HepG2 (cell line): ENCODE results near the gene PCGF2. TPM values are rescaled to one million over a fixed set of nuclear protein-coding genes. Genes with fewer than 3 reads are reported as not detected.

Source experiments
- ATF6 ChIP-seq: sonication (generic); formaldehyde crosslinking; conservative IDR thresholded peaks from 2 replicates; pipeline ENCODE4 v1.4.0; 2020; ENCODE audit warnings: missing genetic modification reagents
- CSRNP1 ChIP-seq: sonication (generic); formaldehyde crosslinking; IDR thresholded peaks from 2 replicates; pipeline ENCODE4 v1.8.1; 2023; ENCODE audit warnings: mild to moderate bottlenecking, missing genetic modification reagents
- FOSL1 ChIP-seq: sonication (generic); formaldehyde crosslinking; IDR thresholded peaks from 2 replicates; pipeline ENCODE4 v1.9.0; 2021; ENCODE audit warnings: missing genetic modification reagents, borderline replicate concordance
- FOXP1 ChIP-seq, 2 experiments: fragments of 450-650 bp in 1 of 2; IDR thresholded peaks; 2 replicates each; pipeline ENCODE4 v1.6.1; 2017 to 2018; ENCODE audit warnings: antibody characterized with exemption in 1 of 2
- GATAD2A ChIP-seq: IDR thresholded peaks from 2 replicates; pipeline ENCODE4 v1.6.1; 2016
- HDAC2 ChIP-seq: sonication (generic); formaldehyde crosslinking; IDR thresholded peaks from 2 replicates; pipeline ENCODE4 v1.4.0; 2020; ENCODE audit warnings: missing genetic modification reagents
- KLF16 ChIP-seq, 2 experiments: sonication (generic) in 1 of 2; formaldehyde crosslinking in 1 of 2; IDR thresholded peaks; 2 replicates each; pipeline versions ENCODE4 v1.6.1 to v1.8.0; 2016 to 2023; ENCODE audit warnings: missing genetic modification reagents in 2 of 2, missing compliant biosample characterization in 1 of 2
- MAX ChIP-seq: IDR thresholded peaks from 2 replicates; pipeline ENCODE4 v1.6.1; 2012; ENCODE audit warnings: inconsistent platforms
- MTA1 ChIP-seq: sonication (generic); formaldehyde crosslinking; IDR thresholded peaks from 2 replicates; pipeline ENCODE4 v1.4.0; 2020; ENCODE audit warnings: missing genetic modification reagents, mild to moderate bottlenecking, borderline replicate concordance
- MXD3 ChIP-seq: IDR thresholded peaks from 2 replicates; pipeline ENCODE4 v1.6.1; 2016; ENCODE audit warnings: mild to moderate bottlenecking, missing biosample characterization, missing genetic modification reagents
- NFE2 ChIP-seq: sonication (generic); formaldehyde crosslinking; IDR thresholded peaks from 2 replicates; pipeline ENCODE4 v1.4.0; 2020; ENCODE audit warnings: missing genetic modification reagents
- SNRNP70 ChIP-seq: fragments of 200-400 bp; formaldehyde crosslinking; IDR thresholded peaks from 2 replicates; pipeline ENCODE4 v1.6.1; 2017; ENCODE audit warnings: mild to moderate bottlenecking, low read depth, low read length, moderate library complexity
- XBP1 ChIP-seq: sonication (generic); formaldehyde crosslinking; IDR thresholded peaks from 2 replicates; pipeline ENCODE4 v1.5.0; 2020; ENCODE audit warnings: missing genetic modification reagents
- ZBTB14 ChIP-seq: sonication (generic); formaldehyde crosslinking; IDR thresholded peaks from 2 replicates; pipeline ENCODE4 v1.4.0; 2020; ENCODE audit warnings: missing genetic modification reagents
- ZBTB44 ChIP-seq: sonication (generic); formaldehyde crosslinking; IDR thresholded peaks from 2 replicates; pipeline ENCODE4 v1.4.0; 2020; ENCODE audit warnings: missing genetic modification reagents
- ZFY ChIP-seq: sonication (generic); formaldehyde crosslinking; IDR thresholded peaks from 2 replicates; pipeline ENCODE4 v1.4.0; 2020; ENCODE audit warnings: missing genetic modification reagents
- ZNF274 ChIP-seq: sonication (generic); formaldehyde crosslinking; IDR thresholded peaks from 2 replicates; pipeline ENCODE4 v1.5.1; 2020; ENCODE audit warnings: mild to moderate bottlenecking, missing genetic modification reagents
- ZNF337 ChIP-seq: sonication (generic); formaldehyde crosslinking; IDR thresholded peaks from 2 replicates; pipeline ENCODE4 v1.5.1; 2020; ENCODE audit warnings: missing genetic modification reagents, low read depth, mild to moderate bottlenecking, borderline replicate concordance
- ZNF496 ChIP-seq: sonication (generic); formaldehyde crosslinking; IDR thresholded peaks from 2 replicates; pipeline ENCODE4 v1.8.1; 2023; ENCODE audit warnings: mild to moderate bottlenecking, moderate library complexity, missing genetic modification reagents; ENCODE audit not compliant: insufficient replicate concordance
- ZNF850 ChIP-seq: sonication (generic); formaldehyde crosslinking; conservative IDR thresholded peaks from 2 replicates; pipeline ENCODE4 v1.9.0; 2021; ENCODE audit warnings: mild to moderate bottlenecking, missing genetic modification reagents
- ZNF883 ChIP-seq: sonication (generic); formaldehyde crosslinking; IDR thresholded peaks from 2 replicates; pipeline ENCODE4 v1.5.1; 2020; ENCODE audit warnings: mild to moderate bottlenecking, missing genetic modification reagents; ENCODE audit errors: not compliant biosample characterization
- ZZZ3 ChIP-seq: sonication (generic); formaldehyde crosslinking; IDR thresholded peaks from 2 replicates; pipeline ENCODE4 v1.4.0; 2020; ENCODE audit warnings: missing genetic modification reagents, mild to moderate bottlenecking, borderline replicate concordance
- polyA plus RNA-seq, 8 experiments: library from polyadenylated mRNA; depleted of rRNA in 3 of 8; stranded (reverse) in 7 of 8; unstranded in 1 of 8; fragments of >200 nt; fragmentation: Illumina TruSeq in 4 of 8; extraction: Trizol in 4 of 8; gene quantifications; 2 replicates each; pipeline versions ENCODE4 v1.2.1 to v1.2.3, GENCODE V29; 2011 to 2016; ENCODE audit warnings: low read depth in 4 of 8, missing spikeins in 1 of 8, mixed read lengths in 1 of 8; ENCODE audit not compliant: insufficient read depth in 1 of 8
- total RNA-seq, 5 experiments: library from RNA; depleted of rRNA; stranded (reverse); fragments of >200 nt; fragmentation: Illumina TruSeq; extraction: Trizol; gene quantifications; 2 replicates each; pipeline ENCODE4 v1.2.3, GENCODE V29; 2016; ENCODE audit warnings: low read depth in 1 of 5

Gene PCGF2
- total and polyA plus RNA-seq, 2 of the 13 experiments (the other 11 are each of a cell fraction or from before 2014, with no cell fraction given), result 11.6 to 29.4 TPM

GRCh38 chr17:38704606-38705522, 43.3 kb downstream of the PCGF2 start, which contains the start of gene MLLT6 (continued):
- no peak; the same call in 1 of the 2 replicates for TF ChIP-seq CSRNP1 (CRISPR knock-in tag)
- peak; percentile 88 for TF ChIP-seq ZBTB14 (CRISPR knock-in tag)
- TF ChIP-seq FOSL1, result no peak
- no peak for TF ChIP-seq GATAD2A (CRISPR knock-in tag)
- no peak for TF ChIP-seq ZNF850
- 0 out of 2 replicates have a peak, but pooled peaks have one; percentile 3 for TF ChIP-seq XBP1 (CRISPR knock-in tag)
- TF ChIP-seq MTA1 (CRISPR knock-in tag), result no peak
- no peak for TF ChIP-seq FOXP1 (IDR thresholded peaks at IDR 0.05)
- no peak for TF ChIP-seq FOXP1 (CRISPR knock-in tag; IDR thresholded peaks at IDR 0.05)
- 0 out of 4 replicates have a peak, but pooled peaks of 1 of the 2 experiments have one; percentile 24 for TF ChIP-seq KLF16 (CRISPR knock-in tag; IDR thresholded peaks at IDR 0.05)
- no peak; the same call in 1 of the 2 replicates for TF ChIP-seq ATF6
- no peak for TF ChIP-seq HDAC2 (CRISPR knock-in tag)
- no peak for TF ChIP-seq ZNF496
- TF ChIP-seq ZFY (CRISPR knock-in tag), result peak; percentile 61
- peak; percentile 34; the same call in 1 of the 2 replicates for TF ChIP-seq ZBTB44 (CRISPR knock-in tag)
- TF ChIP-seq ZNF337 (CRISPR knock-in tag), result no peak
- no peak for TF ChIP-seq SNRNP70
- no peak for TF ChIP-seq NFE2 (CRISPR knock-in tag)
- TF ChIP-seq MAX, result peak; percentile 47
- TF ChIP-seq ZZZ3 (CRISPR knock-in tag), result no peak
- no peak for TF ChIP-seq ZNF883 (CRISPR knock-in tag)
- TF ChIP-seq MXD3 (CRISPR knock-in tag), result 0 out of 2 replicates have a peak, but pooled peaks have one; percentile 29
- no peak for TF ChIP-seq ZNF274 (CRISPR knock-in tag)
